Measurements from ENCODE around the gene SRGAP2C.
"Not testable (repeated sequence)": the region's sequence is repeated elsewhere in the genome, so short reads cannot be mapped to it uniquely, and the experiment has no call there.

Gene SRGAP2C

GRCh38 chr1:121385563-121386288 is 201.0 kb downstream of the SRGAP2C start:
- DNase-seq: not testable (repeated sequence)

GRCh38 chr1:121386319-121386948 is 201.7 kb downstream of the SRGAP2C start:
- DNase-seq: not testable (repeated sequence)

- DNase-seq: not testable (repeated sequence)
Observed at GRCh38 chr1:121389895-121390560, 205.3 kb downstream of the SRGAP2C start.

GRCh38 chr1:121392130-121392529 is 207.4 kb downstream of the SRGAP2C start:
- DNase-seq: not testable (repeated sequence)

GRCh38 chr1:121395718-121396201 is 211.0 kb downstream of the SRGAP2C start:
- DNase-seq: not testable (repeated sequence)

GRCh38 chr1:121396335-121397081 is 211.7 kb downstream of the SRGAP2C start:
- DNase-seq: not testable (repeated sequence)

GRCh38 chr1:121397101-121397500 is 212.3 kb downstream of the SRGAP2C start:
- DNase-seq: not testable (repeated sequence)

GRCh38 chr1:121399193-121399592 is 214.4 kb downstream of the SRGAP2C start:
- DNase-seq: not testable (repeated sequence)

- DNase-seq: not testable (repeated sequence)
Observed at GRCh38 chr1:121400108-121400507, 215.3 kb downstream of the SRGAP2C start.

- DNase-seq: not testable (repeated sequence)
Observed at GRCh38 chr1:121400541-121401310, 216.0 kb downstream of the SRGAP2C start.

GRCh38 chr1:121401375-121401955 is 216.7 kb downstream of the SRGAP2C start:
- DNase-seq: not testable (repeated sequence)

- not testable (repeated sequence) for DNase-seq
Observed at GRCh38 chr1:121403254-121403653, 218.5 kb downstream of the SRGAP2C start.

- no peak for DNase-seq
Observed at GRCh38 chr1:121408354-121408753, 223.6 kb downstream of the SRGAP2C start.

GRCh38 chr1:121413821-121414220 is 229.0 kb downstream of the SRGAP2C start:
- no peak for DNase-seq

GRCh38 chr1:121414905-121415304 is 230.1 kb downstream of the SRGAP2C start:
- DNase-seq: no peak

GRCh38 chr1:121417325-121417923 is 232.6 kb downstream of the SRGAP2C start:
- DNase-seq: no peak

- DNase-seq: no peak
Observed at GRCh38 chr1:121418369-121419049, 233.7 kb downstream of the SRGAP2C start.

GRCh38 chr1:121419050-121419615 is 234.4 kb downstream of the SRGAP2C start:
- not testable (repeated sequence) for DNase-seq

- not testable (repeated sequence) for DNase-seq
Observed at GRCh38 chr1:121421490-121421889, 236.7 kb downstream of the SRGAP2C start.

- not testable (repeated sequence) for DNase-seq
Observed at GRCh38 chr1:121423956-121424355, 239.2 kb downstream of the SRGAP2C start.

All from GDM1 (cell line).